Suprapubic skin (tissue), 4 donors: Measurements from ENCODE around the gene TCF3. TPM values are rescaled to one million over a fixed set of nuclear protein-coding genes. Genes with fewer than 3 reads are reported as not detected.

Experiments
- DNase-seq, 2 donors: peaks; one replicate each; pipeline ENCODE4 v3.0.0-alpha.2; 2019; ENCODE audit warnings: low spot score in 2 of 2
- H3K27ac ChIP-seq: fragments of 200-600 bp; sonication (generic); one replicate; pipeline ENCODE4 v1.5.1; 2019
- H3K27me3 ChIP-seq: fragments of 200-600 bp; sonication (generic); one replicate; pipeline ENCODE4 v1.5.1; 2019
- H3K36me3 ChIP-seq: fragments of 200-600 bp; sonication (generic); one replicate; pipeline ENCODE4 v1.5.1; 2019
- H3K4me1 ChIP-seq: fragments of 200-600 bp; sonication (generic); one replicate; pipeline ENCODE4 v1.5.1; 2019
- H3K4me3 ChIP-seq: fragments of 200-600 bp; sonication (generic); one replicate; pipeline ENCODE4 v1.5.1; 2019; ENCODE audit warnings: mild to moderate bottlenecking
- H3K9me3 ChIP-seq: fragments of 200-600 bp; sonication (generic); one replicate; pipeline ENCODE4 v1.5.1; 2019
- EP300 ChIP-seq: sonication (generic); formaldehyde crosslinking; IDR thresholded peaks from one replicate; pipeline ENCODE4 v1.6.1; 2017; ENCODE audit warnings: antibody characterized with exemption
- POLR2A ChIP-seq, 2 donors: fragments of 450-650 bp; IDR thresholded peaks; one replicate each; pipeline ENCODE4 v1.6.1; 2017; ENCODE audit warnings: antibody characterized with exemption in 2 of 2, mild to moderate bottlenecking in 2 of 2, moderate library complexity in 2 of 2
- POLR2AphosphoS5 ChIP-seq, 3 donors: sonication (generic); formaldehyde crosslinking; IDR thresholded peaks; one replicate each; pipeline ENCODE4 v1.6.1; 2017; ENCODE audit warnings: antibody characterized with exemption in 3 of 3
- WGBS: methylation state at CpG from one replicate; pipeline ENCODE4 v1.1.5; 2018; 5-methylcytosine and 5-hydroxymethylcytosine counted together
- total RNA-seq, 4 donors: library from RNA; depleted of rRNA; stranded (reverse); fragments of >200 nt; gene quantifications; one replicate each; pipeline ENCODE4 v1.1.0, GENCODE V29; 2016
- TF ChIP-seq, protein P1 (sequence below), 2 donors: fragments of 200-600 bp in 1 of 2; fragments of 450-650 bp in 1 of 2; sonication (generic) in 1 of 2; IDR thresholded peaks; one replicate each; pipeline ENCODE4 v1.5.1; 2016 to 2019; ENCODE audit warnings: antibody characterized with exemption in 2 of 2, mild to moderate bottlenecking in 1 of 2, moderate library complexity in 1 of 2

The TCF3 gene
- total RNA-seq, 4 donors from 2014 or later = 57.2 to 80.9 (median 68.7) TPM

DNA sequence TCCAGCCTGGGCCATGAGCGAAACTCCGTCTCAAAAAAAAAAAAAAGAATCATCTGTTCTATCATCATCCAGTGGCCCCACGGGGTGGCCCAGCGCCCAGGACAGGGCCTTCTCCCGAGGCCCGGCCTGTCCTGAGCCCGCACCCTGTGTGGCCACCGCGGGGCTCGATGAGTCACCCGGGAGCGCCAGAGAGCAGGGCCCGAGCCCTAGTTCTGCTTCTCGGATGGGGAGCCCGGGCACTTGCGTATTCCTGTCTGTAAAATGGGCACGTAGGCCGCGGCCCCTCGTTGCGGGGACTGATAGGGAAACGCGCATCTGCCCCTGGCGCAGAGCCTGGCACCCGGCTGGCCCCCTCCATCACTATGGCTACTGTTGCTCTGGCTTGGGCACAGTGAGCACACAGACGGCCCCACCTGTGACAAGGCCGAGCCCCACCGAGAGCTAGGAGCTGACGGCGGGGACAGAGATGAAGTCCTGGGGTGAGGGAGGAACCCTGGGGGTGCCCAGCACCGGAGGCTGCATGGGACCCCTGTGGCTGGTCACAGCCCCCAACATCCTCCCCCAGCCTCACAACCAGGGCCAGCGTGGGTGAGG is 25.9 kb downstream of the TCF3 start:
- TF ChIP-seq POLR2A (IDR thresholded peaks at IDR 0.05) (no peak), EP300 (no peak), POLR2AphosphoS5 (IDR thresholded peaks at IDR 0.05) (no peak)
- TF ChIP-seq, protein P1, sequence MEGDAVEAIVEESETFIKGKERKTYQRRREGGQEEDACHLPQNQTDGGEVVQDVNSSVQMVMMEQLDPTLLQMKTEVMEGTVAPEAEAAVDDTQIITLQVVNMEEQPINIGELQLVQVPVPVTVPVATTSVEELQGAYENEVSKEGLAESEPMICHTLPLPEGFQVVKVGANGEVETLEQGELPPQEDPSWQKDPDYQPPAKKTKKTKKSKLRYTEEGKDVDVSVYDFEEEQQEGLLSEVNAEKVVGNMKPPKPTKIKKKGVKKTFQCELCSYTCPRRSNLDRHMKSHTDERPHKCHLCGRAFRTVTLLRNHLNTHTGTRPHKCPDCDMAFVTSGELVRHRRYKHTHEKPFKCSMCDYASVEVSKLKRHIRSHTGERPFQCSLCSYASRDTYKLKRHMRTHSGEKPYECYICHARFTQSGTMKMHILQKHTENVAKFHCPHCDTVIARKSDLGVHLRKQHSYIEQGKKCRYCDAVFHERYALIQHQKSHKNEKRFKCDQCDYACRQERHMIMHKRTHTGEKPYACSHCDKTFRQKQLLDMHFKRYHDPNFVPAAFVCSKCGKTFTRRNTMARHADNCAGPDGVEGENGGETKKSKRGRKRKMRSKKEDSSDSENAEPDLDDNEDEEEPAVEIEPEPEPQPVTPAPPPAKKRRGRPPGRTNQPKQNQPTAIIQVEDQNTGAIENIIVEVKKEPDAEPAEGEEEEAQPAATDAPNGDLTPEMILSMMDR (IDR thresholded peaks at IDR 0.05) = no peak
- Histone ChIP-seq H3K27ac (no peak overlapping the region), H3K9me3 (no peaks in the 10 kb centered on the region), H3K4me1 (no peaks in the 10 kb centered on the region), H3K4me3 (no peak overlapping the region), H3K36me3 (peaks cover 48% of the 10 kb centered on the region), H3K27me3 (no peaks in the 10 kb centered on the region)
- no peak for DNase-seq
- 93% methylated on average over 18 of the region's 32 CpGs for WGBS

DNA sequence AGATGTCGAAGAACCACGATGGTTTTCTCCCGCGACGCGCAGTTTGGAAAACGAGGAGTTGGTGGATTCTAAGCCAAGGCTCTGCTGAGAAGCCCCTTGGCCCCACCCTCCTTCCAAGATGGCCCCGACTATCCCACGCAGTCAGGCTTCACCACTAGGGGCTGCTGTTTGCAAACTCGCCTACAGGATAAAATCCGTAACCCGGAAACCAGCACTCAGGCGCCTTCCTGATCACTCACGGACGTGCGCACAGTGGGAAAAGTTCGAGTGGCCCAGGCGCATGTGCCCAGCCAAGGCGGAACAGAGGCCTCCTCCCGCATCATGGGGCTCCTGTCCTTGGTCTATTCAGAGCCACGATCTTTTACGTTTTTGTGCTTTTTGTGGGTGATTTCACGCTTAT is 28.0 kb downstream of the TCF3 start:
- TF ChIP-seq, protein P1 (IDR thresholded peaks at IDR 0.05) = peak in 1 of 2 donors; percentile 45
- TF ChIP-seq EP300 = no peak
- no peak for DNase-seq
- Histone ChIP-seq H3K9me3 (no peaks in the 10 kb centered on the region), H3K27ac (no peak overlapping the region), H3K4me1 (no peaks in the 10 kb centered on the region), H3K36me3 (peaks cover 56% of the 10 kb centered on the region), H3K27me3 (no peaks in the 10 kb centered on the region), H3K4me3 (no peak overlapping the region)
- WGBS = 69% methylated on average over 23 of the region's 23 CpGs

DNA sequence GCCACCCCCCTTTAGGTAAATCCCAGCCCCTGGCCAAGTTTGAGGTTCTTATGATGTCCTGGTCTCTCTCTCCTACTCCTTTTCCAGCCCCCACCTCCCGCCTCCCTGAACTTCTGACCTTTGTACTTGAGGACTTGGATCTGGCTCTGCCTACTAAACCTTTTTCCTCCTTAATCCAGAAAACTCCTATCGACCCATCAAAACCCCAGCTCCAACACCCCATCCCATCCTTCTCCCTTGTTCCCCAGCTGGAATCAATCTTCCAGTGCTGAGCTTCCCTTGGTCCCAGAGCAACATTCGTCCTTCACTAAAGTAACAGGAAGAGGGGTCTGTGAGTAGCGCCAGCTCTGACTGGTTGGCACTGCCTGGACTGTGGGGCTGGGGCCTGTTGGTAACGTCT is 29.9 kb downstream of the TCF3 start:
- H3K27ac ChIP-seq = no peak overlapping the region
- TF ChIP-seq POLR2A (IDR thresholded peaks at IDR 0.05) = no peak
- no peak for TF ChIP-seq POLR2AphosphoS5 (IDR thresholded peaks at IDR 0.05)
- TF ChIP-seq EP300 = no peak
- no peak overlapping the region for H3K4me3 ChIP-seq
- 90% methylated on average over 5 of the region's 5 CpGs for WGBS
- DNase-seq = no peak
- H3K9me3 ChIP-seq = no peaks in the 10 kb centered on the region
- H3K4me1 ChIP-seq = no peaks in the 10 kb centered on the region
- H3K36me3 ChIP-seq = peaks cover 73% of the 10 kb centered on the region
- no peaks in the 10 kb centered on the region for H3K27me3 ChIP-seq

DNA sequence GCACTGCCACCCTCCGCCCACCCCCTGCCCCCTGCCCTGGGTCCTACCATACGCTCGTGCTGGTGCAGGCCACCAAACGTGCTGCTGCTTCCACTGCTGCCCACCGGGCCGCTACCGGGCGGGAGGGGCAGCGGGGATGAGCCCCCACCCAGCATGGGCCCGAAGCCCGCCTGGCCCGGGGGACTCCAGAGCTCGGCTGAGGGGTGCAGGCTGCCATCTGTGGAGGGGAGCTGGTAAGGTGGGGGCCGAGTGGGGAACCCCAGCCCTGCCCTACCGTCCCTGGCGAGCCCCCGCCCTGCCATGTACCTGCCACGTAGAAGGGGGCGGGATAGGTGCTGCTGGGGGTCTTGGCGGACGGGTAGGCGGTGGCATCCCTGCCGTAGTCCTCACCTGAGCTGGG is 30.4 kb downstream of the TCF3 start:
- Histone ChIP-seq H3K27ac (no peak overlapping the region), H3K4me3 (no peak overlapping the region), H3K9me3 (no peaks in the 10 kb centered on the region), H3K27me3 (no peaks in the 10 kb centered on the region), H3K36me3 (peaks cover 70% of the 10 kb centered on the region), H3K4me1 (no peaks in the 10 kb centered on the region)
- TF ChIP-seq, protein P1 (IDR thresholded peaks at IDR 0.05) = no peak
- no peak for TF ChIP-seq POLR2AphosphoS5 (IDR thresholded peaks at IDR 0.05)
- no peak for TF ChIP-seq EP300
- no peak for TF ChIP-seq POLR2A (IDR thresholded peaks at IDR 0.05)
- no peak for DNase-seq
- WGBS = 92% methylated on average over 7 of the region's 23 CpGs

DNA sequence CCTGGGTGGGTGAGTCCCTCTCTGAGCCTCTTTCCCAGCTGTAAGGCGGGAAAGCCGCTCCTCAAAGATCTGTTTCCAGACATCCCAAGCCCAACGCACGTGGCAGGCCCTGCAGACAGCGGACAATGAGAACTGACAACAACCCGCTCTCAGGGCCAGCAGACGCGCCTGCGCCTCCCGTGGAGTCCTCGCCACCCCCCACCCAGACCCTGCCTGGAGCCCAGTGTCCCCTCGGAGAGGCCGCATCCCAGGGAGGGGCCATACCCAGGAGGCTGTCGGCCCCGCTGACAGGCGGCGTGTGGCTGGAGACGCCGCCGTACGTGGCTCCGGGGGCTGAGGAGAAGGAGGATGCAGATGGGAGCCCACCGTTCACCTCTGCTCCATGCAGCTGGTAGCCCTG is 30.8 kb downstream of the TCF3 start:
- Histone ChIP-seq H3K27ac (no peak overlapping the region), H3K4me3 (no peak overlapping the region), H3K27me3 (no peaks in the 10 kb centered on the region), H3K36me3 (peaks cover 68% of the 10 kb centered on the region), H3K9me3 (no peaks in the 10 kb centered on the region), H3K4me1 (no peaks in the 10 kb centered on the region)
- DNase-seq = no peak
- 94% methylated on average over 22 of the region's 23 CpGs for WGBS
- TF ChIP-seq POLR2AphosphoS5 (IDR thresholded peaks at IDR 0.05) (no peak), POLR2A (IDR thresholded peaks at IDR 0.05) (no peak), EP300 (no peak)
- TF ChIP-seq, protein P1 (IDR thresholded peaks at IDR 0.05) = no peak

DNA sequence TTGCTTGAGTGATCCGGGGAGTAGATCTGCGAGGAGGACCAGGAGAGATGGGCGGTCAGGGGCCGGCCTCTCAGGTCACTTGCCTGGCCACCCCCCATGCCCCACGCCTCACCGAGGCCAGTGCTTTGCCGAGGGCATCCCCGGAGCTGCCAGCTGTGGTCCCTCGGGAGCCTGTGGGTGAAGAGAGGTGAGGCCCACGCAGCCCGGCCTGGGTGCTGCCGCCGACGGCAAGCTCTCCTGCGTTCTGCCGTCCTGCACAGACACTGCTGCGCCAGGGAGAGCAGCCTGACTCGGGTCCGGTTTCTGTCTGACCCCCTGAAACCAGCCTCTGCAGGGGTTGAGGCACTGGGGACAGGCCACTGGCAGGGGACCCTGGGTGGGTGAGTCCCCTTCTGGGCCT is 31.4 kb downstream of the TCF3 start:
- Histone ChIP-seq H3K36me3 (peaks cover 65% of the 10 kb centered on the region), H3K4me1 (no peaks in the 10 kb centered on the region), H3K27ac (no peak overlapping the region), H3K4me3 (no peak overlapping the region), H3K27me3 (no peaks in the 10 kb centered on the region), H3K9me3 (no peaks in the 10 kb centered on the region)
- no peak for DNase-seq
- WGBS = 91% methylated on average over 6 of the region's 19 CpGs
- TF ChIP-seq POLR2AphosphoS5 (IDR thresholded peaks at IDR 0.05) = no peak
- no peak for TF ChIP-seq POLR2A (IDR thresholded peaks at IDR 0.05)
- TF ChIP-seq, protein P1 (IDR thresholded peaks at IDR 0.05) = no peak
- TF ChIP-seq EP300 = no peak
